Dedifferentiated amniotic fluid mesenchymal stem cell (primary cell): ENCODE measurements around the gene ZFAND3.

Source experiments
- DNase-seq: peaks from one replicate; pipeline ENCODE4 v3.0.0-alpha.2; 2016; ENCODE audit errors: extremely low spot score

ZFAND3 gene

DNA sequence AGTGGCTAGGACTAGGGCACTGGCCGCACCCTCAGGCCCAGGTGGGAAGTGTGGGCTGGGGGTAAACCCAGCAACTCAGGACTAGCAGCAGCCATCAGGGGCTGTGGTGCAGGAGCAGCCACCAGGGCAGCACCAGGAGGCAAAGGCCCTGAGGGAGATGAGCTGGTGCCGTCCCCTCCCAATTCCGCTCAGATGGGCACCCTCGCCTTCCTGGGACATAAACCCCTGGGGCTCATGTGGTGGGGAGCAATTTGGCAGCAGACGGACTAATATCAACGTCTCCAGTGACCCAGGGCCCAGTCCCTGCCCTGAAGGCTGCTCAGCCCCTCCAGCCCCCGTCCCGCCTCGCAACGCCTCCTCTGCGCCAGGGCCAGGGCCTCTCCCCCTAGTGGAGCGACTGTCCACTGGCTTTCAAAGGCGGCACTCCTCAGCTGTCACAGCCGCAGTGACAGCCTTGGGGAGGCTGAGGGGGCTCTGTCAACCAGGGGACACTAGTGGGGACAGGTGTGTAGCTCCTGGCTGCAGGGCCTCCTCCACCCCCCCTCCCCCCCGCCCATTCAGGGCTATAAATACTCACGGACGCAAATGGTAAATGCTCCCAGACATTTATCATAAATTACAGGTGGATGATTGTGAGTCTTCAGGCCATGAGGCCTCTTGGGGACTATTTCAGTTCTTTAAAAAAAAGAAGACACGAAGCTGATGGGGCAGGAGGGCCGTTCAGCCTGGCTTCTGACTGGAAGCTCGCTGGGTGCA is 349.9 kb downstream of the ZFAND3 start:
- DNase-seq = no peak

DNA sequence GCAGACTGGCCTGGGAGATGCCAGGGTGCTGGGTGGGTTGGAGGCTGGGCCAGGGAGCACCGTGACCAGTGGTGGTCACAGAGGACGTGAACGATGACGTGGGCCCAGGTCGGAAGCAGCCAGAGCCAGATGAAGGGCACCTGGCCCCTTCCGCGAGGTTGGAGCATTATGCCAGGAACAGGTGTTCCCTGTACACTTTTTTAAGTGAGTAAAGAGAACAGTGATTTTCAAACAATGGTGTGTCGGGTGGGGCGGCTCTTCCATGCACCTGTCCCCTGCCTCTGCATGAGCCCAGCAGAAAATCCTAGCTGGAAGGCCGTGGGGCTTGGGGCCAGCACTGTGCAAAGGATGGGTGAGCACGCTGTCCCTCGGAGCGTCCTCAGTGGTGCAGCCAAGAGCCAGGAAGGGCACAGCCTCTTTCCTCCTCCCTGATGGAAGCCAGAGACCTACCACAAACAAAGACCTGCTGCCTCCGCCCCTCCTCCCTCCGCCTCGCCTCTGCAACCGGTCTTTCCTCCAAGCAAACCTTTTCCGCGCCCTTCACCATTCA is 350.5 kb downstream of the ZFAND3 start:
- DNase-seq = no peak

DNA sequence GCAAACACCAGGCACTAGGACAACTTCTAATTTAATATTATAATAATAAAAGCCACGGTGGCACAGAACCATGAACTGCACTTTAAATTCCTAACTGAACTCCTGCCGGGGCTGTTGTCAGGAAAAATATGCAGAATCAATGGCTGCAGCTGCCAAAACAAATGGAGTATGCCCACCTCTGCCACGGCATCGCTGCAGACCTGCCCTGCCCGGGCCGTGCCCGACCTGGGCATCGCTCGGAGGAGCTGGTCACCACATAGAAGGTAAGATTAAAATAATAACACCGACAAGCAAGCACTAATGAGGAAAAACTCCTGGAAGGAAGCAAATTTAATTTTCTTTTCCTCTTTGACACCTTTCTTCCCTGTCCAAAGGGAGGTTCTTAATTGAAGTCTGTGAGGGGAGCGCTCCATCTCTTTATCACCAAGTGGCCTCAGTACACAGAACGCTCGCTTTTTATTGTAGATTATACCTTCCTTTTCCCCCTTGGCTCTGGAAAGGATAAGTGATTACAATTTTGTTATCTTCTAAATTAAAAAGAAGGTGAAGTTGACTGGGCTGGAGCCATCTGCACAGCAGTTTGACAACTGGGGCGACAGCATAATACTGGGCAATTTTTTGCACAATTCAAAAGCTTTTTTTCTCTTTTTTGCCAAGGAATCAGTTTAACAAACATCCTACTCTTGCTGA is 351.3 kb downstream of the ZFAND3 start:
- DNase-seq = no peak

DNA sequence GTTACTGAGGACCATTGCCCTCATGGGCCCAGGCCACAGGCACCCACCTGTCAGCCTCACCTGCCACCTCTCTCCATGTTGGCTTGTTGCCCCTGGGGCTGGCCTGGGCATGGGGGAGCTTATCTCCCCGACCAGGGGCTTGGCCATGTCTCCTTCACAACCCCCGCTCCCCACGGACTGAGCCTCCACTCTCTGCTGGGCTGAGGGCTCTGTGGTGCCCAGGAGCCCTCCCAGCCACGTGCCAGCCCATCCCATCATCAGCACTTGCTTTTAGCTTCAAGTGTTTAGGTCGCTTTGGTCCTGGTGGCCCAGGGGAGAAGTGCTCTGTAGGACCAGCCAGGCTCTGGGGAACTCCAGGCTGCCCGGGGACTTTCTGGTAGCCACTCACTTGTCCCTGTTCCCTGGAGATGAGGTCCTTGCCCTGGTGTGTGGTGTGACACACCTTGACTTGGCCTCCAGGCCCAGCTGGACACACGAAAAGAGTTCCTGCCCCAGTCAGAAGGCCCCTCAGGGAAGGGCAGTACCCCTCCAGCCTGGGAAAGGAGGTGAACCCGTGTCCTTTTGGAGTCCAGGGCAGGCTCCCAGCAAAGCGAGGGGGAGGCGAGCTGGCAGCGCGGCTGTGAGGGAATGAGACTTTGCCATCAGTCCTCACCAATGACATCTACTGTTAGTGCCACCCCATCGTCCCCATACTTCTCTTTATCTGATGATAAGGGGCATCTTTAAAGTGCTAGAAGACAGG is 352.6 kb downstream of the ZFAND3 start:
- DNase-seq = no peak

- no peak for DNase-seq
These were observed 353.3 kb downstream of the ZFAND3 start for GRCh38 chr6:38172739-38173410.

- DNase-seq = no peak
These were observed 354.4 kb downstream of the ZFAND3 start for GRCh38 chr6:38173909-38174308.

DNA sequence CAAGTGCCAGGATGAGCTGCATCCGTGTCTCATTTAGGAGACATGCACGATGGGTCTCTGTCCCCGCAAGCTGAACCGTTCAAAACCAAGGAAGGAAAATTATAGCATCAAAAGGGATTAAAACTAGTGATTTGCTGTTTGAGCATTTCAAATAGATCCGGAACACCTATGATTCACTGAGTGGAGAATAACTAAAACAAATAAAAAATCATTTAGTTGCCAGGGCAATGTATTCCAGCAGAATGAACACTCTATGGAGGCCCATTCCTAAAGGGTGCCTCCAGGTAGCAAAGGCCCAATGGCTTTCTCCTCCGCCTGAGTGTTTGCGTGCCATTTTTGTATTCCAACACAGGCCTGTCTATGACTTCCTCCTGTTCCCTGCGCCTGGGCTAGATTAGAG is 354.8 kb downstream of the ZFAND3 start:
- no peak for DNase-seq

DNA sequence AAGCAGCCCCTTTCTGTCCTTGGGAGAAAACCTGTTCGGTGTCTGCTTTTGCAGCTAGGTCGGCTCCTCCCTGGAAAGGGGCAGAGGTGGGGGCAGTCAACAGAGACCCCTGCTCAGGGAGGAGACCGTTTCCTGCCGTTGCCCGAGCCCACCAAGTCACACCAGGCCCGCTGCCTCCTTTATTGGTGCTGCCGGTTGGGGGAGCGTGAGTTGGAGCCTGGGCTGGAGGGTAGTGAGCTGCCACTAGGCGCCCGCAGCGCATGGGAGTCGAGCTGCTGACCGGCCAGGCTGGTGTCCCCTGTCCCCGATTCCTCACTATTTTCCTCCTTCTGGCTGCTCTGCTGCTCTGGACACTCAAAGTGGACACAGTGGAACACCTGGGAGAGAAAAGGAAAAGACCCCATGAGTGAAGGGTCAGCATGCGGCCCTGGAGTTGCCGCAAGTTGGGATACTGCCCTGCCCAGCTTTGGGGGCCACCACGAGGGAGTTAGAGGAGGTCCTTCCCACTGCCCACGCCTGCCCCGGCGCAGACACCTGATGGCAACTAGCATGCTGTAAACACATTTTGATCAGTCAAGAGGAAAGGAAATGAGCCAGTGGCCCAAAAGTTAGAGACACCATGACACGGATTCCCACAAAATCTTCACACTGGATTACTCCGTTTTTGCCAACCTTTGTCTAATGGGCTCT is 355.4 kb downstream of the ZFAND3 start:
- no peak for DNase-seq

DNA sequence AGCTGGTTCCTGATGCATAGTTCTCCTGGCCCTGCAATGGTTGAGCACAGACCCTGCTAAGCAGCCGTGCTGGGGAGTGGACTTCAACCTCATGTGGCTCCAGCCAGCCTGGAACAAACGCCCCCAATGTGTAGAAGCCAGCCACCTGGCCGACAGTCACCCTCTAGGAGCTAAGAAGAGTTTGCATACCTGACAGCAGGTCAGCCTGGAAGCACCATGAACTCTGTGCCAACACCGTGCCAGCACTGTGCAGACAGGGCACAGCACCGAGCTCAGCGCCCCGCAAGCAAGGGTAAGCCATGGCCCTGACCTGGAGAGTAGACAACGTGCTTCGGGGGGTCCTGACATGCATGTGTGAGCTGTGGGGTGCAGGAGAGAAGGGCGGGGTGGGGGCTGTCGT is 356.3 kb downstream of the ZFAND3 start:
- DNase-seq = no peak

DNA sequence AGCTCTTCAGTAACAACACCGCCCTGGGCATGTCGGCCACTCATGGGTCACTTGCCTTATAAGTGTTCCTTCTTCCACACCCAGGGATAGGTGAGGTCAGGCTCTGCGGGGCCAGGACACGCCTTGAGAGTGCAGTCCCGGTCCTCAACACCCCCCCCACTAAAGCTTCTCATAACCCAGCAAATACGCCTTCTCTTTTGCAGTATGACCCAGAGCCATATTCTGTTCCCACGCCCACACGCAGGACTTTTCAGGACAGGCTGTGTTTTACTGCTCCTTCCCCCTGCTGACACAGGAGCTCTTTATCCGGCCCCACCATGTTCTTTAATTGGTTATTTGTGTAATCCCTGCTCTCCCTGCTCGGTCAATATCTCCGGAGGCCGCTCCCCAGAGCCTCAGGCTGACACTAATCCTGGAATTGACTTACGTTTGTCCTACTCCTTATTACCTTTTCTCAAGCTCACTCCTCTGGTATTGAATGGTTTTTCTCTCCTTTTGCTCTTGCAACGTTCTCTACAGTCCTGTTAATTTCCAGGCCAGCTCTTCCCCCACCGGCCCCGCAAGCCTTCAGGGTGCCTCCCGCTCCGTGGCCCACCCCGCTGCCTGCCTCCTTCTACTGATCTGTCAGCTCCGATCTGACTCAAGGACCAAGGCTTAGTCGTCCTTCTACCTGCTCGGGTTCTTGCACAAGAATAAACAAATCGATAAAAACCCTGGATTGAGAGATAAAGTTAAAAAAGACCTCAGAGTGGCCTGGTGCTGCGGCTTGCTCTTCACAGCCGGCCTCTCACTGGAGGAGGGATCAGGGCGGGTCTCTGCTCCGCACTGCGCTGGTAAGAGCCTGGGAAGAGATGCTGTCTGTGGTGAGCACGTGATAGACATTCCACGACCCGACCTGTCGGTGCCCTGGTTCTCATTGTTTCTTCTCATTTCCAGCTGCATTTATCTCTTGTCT is 357.5 kb downstream of the ZFAND3 start:
- no peak for DNase-seq

GRCh38 chr6:38177882-38178583 is 358.5 kb downstream of the ZFAND3 start:
- DNase-seq = no peak

DNA sequence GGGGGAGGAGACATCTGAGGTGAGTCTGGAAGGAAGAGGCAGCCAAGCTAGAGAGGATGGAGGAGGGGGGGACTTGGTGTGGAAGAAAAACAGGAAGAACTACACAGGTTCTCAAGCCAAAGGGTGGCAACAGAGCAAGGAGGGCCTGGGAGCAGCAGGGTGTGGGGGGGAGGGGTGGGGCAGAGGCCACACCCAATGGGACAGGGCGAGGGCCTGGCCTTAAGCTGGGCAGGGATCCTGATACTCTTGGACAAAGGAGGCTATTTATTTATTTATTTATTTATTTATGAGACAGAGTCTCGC is 359.0 kb downstream of the ZFAND3 start:
- DNase-seq = no peak

GRCh38 chr6:38179300-38179699 is 359.8 kb downstream of the ZFAND3 start:
- DNase-seq = no peak

GRCh38 chr6:38179794-38180430 is 360.4 kb downstream of the ZFAND3 start:
- DNase-seq = no peak

DNA sequence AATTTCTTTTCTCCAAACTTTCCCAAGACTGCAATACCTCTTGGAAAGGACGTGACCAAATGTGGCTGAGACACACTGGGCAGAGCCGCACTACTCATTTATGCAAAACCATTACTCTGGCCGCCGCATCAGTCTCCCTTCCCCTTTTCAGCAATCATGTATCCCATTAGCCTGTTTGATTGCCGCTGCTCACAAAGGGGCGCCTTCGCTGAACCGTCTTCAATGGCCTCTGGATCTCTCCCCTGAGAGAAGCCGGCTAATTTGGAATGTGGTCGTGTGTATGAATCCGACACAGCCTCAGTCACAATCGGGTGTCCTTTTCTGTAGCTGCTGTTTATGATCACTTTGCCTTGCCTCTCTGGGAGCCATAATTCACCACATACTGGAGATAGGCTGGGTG is 361.1 kb downstream of the ZFAND3 start:
- no peak for DNase-seq

DNA sequence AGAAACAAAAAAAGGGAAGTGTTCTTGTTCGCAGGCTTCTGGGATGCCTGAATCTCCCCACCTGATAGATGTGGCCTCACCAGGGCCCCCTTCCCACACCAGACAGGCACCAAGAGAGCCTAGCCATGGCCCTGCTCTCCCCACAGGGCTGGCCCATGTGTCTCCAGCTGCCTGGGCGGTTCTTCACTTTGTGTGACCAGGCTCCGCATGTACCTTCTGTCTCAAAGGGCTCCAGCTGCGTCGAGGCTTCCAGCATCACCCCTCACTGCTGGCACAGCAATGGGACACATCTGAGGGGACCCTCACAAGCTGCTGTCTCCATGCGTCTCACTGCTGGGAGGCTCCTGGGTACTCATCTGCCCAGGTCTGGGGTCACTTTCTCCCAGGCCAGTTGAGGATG is 362.9 kb downstream of the ZFAND3 start:
- no peak for DNase-seq

- DNase-seq = no peak
These were observed 364.5 kb downstream of the ZFAND3 start for GRCh38 chr6:38183856-38184584.

DNA sequence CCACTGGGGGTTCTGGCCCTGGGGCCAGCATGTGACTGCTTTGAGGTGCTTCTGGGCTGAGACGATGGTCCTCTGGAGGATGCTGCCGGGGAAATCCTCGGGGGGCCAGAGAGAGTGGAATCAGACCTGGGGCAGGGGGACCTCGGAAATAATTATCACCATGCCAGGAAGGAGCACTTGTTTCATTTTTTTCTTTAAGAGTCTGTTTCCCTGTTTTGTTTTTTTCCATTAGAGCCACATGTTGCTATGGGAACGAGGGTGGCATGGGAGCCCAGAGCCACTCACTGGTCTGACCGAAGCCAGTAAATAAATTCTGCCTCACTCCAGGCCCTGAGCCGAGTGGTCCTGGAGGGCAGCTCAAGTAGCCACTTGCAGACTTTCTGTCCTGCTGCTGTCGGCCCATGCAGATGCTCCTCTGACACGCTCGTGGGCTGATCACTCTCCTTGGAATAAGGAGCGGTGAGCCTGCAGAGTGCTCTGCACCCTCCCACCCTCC is 365.1 kb downstream of the ZFAND3 start:
- DNase-seq = no peak
